Fibroblast of skin of abdomen (primary cell): Measurements from ENCODE around the gene TTC34.
"Not testable (repeated sequence)": the region's sequence is repeated elsewhere in the genome, so short reads cannot be mapped to it uniquely, and the experiment has no call there.

Experiments
- DNase-seq: peaks from one replicate; pipeline ENCODE4 v3.0.0-alpha.2; 2013

Gene TTC34

DNA sequence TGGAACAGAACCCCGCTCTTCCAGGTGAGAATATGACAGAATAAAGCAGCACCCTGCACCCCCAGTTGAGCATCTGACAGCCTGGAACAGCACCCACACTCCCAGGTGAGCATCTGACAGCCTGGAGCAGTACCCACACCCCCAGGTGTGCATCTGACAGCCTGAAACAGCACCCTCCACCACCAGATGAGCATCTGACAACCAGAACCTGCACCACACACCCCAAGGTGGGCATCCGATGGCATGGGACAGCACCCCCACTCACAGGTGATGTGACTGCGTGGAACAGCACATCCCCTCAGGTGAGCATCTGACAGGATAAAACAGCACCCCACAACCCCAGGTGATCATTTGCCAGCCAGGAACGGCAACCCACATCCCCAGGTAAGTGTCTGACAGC is 26.2 kb downstream of the TTC34 start:
- not testable (repeated sequence) for DNase-seq

DNA sequence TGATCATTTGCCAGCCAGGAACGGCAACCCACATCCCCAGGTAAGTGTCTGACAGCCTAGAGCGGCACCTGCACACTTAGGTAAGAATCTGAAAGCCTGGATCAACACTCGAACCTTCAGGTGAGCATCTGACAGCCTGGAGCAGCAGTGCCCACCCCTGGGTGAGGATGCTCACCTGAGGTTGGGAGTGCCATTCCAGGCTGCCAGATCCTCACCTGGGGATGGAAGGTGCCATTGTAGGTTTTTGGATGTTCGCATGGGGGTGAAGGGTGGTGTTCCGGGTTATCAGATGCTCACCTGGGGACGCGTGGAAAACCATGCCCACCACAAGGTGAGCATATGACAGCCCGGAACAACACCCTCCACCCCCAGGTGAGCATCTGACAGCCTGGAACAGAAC is 33.4 kb downstream of the TTC34 start:
- DNase-seq: not testable (repeated sequence)

DNA sequence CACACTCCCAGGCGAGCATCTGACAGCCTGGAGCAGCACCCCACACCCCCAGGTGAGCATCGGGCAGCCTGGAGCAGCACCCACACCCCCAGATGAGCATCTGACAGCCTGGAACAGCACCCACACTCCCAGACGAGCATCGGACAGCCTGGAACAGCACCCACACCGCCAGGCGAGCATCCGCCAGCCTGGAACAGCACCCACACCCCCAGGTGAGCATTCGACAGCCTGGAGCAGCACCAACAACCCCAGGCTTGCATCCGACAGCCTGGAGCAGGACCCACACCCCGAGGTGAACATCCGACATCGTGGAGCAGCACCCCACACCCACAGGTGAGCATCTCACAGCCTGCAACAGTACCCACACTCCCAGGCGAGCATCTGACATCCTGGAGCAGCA is 42.1 kb downstream of the TTC34 start:
- DNase-seq: not testable (repeated sequence)

DNA sequence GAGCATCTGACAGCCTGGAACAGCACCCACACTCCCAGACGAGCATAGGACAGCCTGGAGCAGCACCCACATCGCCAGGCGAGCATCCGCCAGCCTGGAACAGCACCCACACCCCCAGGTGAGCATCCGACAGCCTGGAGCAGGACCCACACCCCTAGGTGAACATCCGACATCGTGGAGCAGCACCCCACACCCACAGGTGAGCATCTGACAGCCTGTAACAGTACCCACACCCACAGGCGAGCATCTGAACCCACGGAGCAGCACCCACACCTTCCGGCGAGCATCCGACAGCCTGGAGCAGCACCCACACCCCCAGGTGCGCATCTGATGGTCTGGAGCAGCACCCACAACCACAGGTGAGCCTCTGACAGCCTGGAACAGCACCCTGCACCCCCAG is 44.0 kb downstream of the TTC34 start:
- not testable (repeated sequence) for DNase-seq

DNA sequence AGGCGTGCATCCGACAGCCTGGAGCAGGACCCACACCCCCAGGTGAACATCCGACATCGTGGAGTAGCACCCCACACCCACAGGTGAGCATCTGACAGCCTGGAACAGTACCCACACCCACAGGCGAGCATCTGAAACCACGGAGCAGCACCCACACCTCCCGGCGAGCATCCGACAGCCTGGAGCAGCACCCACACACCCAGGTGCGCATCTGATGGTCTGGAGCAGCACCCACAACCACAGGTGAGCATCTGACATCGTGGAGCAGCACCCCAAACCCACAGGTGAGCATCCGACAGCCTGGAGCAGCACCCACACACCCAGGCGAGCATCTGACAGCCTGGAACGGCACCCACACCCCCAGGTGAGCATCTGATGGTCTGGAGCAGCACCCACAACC is 46.1 kb downstream of the TTC34 start:
- DNase-seq: not testable (repeated sequence)

DNA sequence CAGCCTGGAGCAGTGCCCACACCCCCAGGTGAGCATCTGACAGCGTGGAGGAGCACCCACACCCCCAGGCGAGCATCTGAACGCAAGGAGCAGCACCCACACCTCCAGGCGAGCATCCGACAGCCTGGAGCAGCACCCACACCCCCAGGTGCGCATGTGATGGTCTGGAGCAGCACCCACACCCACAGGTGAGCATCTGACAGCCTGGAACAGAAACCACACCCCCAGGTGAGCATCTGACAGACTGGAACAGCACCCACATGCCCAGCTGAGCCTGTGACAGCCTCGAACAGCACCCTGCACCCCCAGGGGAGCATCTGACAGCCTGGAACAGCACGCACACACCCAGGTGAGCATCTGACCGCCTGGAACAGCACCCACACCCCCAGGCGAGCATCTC is 46.9 kb downstream of the TTC34 start:
- not testable (repeated sequence) for DNase-seq

DNA sequence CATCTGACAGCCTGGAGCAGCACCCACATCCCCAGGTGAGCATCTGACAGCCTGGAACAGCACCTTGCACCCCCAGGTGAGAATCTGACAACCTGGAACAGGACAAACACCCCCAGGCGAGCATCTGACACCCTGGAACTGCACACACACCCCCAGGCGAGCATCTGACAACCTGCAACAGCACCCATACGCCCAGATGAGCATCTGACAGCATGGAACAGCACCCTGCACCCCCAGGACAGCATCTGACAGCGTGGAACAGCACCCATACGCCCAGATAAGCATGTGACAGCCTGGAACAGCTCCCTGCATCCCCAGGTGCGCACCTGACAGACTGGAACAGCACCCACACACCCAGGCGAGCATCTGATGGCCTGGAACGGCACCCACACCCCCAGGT is 49.0 kb downstream of the TTC34 start:
- not testable (repeated sequence) for DNase-seq

DNA sequence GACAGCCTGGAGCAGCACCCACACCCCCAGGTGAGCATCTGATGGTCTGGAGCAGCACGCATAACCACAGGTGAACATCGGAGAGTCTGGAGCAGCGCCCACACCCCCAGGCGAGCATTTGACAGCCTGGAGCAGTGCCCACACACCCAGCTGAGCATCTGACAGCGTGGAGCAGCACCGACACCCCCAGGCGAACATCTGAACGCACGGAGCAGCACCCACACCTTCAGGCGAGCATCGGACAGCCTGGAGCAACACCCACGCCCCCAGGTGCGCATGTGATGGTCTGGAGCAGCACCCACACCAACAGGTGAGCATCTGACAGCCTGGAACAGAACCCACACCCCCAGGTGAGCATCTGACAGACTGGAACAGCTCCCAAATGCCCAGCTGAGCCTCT is 49.6 kb downstream of the TTC34 start:
- not testable (repeated sequence) for DNase-seq

DNA sequence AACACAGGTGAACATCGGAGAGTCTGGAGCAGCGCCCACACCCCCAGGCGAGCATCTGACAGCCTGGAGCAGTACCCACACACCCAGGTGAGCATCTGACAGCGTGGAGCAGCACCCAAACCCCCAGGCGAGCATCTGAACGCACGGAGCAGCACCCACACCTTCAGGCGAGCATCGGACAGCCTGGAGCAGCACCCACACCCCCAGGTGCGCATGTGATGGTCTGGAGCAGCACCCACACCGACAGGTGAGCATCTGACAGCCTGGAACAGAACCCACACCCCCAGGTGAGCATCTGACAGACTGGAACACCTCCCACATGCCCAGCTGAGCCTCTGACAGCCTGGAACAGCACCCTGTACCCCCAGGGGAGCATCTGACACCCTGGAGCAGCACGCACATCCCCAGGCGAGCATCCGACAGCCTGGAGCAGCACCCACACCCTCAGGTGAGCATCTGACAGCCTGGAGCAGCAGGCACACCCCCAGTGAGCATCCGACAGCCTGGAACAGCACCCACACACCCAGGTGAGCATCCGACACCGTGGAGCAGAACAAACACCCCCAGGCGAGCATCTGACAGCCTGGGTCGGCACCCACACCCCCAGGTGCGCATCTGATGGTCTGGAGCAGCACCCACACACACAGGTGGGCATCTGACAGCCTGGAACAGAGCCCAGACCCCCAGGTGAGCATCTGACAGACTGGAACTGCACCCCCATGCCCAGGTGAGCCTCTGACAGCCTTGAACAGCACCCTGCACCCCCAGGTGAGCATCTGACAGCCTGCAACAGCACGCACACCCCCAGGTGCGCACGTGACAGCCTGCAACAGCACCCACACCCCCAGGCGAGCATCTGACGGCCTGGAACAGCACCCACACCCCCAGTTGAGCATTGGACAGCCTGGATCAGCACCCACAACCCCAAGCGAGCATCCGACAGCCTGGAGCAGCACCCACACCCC is 50.4 kb downstream of the TTC34 start:
- not testable (repeated sequence) for DNase-seq

DNA sequence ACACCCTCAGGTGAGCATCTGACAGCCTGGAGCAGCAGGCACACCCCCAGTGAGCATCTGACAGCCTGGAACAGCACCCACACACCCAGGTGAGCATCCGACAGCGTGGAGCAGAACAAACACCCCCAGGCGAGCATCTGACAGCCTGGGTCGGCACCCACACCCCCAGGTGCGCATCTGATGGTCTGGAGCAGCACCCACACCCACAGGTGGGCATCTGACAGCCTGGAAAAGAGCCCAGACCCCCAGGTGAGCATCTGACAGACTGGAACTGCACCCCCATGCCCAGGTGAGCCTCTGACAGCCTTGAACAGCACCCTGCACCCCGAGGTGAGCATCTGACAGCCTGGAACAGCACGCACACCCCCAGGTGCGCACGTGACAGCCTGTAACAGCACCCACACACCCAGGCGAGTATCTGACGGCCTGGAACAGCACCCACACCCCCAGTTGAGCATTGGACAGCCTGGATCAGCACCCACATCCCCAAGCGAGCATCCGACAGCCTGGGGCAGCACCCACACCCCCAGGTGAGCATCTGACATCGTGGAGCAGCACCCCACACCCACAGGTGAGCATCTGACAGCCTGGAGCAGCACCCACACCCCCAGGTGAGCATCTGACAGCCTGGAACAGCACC is 51.3 kb downstream of the TTC34 start:
- not testable (repeated sequence) for DNase-seq

DNA sequence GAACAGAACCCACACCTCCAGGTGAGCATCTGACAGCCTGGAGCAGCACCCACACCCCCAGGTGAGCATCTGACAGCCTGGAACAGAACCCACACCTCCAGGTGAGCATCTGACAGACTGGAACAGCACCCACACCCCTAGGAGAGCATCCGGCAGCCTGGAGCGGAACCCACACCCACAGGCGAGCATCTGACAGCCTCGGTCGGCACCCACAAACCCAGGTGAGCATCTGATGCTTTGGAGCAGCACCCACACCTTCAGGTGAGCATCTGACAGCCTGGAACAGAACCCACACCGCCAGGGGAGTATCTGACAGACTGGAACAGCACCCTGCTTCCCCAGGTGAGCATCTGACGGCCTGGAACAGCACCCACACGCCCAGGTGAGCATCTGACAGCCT is 52.9 kb downstream of the TTC34 start:
- DNase-seq: not testable (repeated sequence)

DNA sequence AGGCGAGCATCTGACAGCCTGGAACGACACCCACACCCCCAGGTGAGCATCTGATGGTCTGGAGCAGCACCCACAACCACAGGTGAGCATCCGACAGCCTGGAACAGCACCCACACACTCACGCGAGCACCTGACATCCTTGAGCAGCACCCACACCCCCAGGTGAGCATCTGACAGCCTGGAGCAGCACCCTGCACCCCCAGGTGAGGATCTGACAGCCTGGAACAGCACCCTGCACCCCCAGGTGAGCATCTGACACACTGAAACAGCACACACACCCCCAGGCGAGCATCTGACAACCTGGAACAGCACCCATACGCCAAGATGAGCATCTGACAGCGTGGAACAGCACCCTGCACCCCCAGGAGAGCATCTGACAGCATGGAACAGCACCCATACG is 106.7 kb downstream of the TTC34 start:
- not testable (repeated sequence) for DNase-seq

DNA sequence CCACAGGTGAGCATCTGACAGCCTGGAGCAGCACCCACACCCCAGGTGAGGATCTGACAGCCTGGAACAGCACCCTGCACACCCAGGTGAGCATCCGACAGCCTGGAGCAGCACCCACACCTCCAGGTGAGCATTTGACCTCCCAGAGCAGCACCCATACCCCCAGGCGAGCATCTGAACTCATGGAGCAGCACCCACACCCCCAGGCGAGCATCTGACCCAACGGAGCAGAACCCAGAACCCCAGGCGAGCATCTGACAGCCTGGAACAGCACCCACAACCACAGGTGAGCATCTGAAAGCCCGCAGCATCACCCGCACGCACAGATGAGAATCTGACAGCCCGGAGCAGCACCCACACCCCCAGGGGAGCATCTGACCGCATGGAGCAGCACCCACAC is 111.3 kb downstream of the TTC34 start:
- DNase-seq: not testable (repeated sequence)

DNA sequence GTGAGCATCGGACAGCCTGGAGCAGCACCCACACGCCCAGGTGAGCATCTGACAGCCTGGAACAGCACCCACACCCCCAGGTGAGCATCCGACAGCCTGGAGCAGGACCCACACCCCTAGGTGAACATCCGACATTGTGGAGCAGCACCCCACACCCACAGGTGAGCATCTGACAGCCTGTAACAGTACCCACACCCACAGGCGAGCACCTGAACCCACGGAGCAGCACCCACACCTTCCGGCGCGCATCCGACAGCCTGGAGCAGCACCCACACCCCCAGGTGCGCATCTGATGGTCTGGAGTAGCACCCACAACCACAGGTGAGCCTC is 113.2 kb downstream of the TTC34 start:
- DNase-seq: not testable (repeated sequence)

DNA sequence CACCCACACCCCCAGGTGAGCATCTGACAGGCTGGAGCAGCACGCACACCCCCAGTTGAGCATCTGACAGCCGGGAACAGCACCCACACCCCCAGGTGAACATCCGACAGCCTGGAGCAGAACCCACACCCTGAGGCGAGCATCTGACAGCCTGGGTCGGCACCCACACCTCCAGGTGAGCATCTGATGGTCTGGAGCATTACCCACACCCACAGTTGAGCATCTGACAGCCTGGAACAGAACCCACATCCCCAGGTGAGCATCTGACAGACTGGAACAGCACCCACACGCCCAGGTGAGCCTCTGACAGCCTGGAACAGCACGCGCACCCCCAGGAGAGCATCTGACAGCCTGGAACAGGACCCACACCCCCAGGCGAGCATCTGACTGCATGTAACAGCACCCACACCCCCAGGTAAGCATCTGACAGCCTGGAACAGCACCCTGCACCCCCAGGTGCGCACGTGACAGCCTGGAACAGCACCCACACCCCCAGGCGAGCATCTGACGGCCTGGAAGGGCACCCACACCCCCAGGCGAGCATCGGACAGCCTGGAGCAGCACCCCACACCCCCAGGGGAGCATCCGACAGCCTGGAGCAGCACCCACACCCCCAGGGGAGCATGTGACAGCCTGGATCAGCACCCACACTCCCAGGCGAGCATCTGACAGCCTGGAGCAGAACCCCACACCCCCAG is 113.7 kb downstream of the TTC34 start:
- not testable (repeated sequence) for DNase-seq

DNA sequence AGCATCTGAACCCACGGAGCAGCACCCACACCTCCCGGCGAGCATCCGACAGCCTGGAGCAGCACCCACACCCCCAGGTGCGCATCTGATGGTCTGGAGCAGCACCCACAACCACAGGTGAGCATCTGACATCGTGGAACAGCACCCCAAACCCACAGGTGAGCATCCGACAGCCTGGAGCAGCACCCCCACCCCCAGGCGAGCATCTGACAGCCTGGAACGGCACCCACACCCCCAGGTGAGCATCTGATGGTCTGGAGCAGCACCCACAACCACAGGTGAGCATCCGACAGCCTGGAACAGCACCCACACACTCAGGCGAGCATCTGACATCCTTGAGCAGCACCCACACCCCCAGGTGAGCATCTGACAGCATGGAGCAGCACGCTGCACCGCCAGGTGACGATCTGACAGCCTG is 114.3 kb downstream of the TTC34 start:
- DNase-seq: not testable (repeated sequence)

DNA sequence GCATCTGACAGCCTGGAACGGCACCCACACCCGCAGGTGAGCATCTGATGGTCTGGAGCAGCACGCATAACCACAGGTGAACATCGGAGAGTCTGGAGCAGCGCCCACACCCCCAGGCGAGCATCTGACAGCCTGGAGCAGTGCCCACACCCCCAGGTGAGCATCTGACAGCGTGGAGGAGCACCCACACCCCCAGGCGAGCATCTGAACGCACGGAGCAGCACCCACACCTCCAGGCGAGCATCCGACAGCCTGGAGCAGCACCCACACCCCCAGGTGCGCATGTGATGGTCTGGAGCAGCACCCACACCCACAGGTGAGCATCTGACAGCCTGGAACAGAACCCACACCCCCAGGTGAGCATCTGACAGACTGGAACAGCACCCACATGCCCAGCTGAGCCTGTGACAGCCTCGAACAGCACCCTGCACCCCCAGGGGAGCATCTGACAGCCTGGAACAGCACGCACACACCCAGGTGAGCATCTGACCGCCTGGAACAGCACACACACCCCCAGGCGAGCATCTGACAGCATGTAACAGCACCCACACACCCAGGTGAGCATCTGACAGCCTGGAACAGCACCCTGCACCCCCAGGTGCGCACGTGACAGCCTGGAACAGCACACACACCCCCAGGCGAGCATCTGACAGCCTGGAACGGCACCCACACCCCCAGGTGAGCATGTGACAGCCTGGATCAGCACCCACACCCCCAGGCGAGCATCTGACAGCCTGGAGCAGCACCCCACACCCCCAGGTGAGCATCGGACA is 115.2 kb downstream of the TTC34 start:
- not testable (repeated sequence) for DNase-seq

DNA sequence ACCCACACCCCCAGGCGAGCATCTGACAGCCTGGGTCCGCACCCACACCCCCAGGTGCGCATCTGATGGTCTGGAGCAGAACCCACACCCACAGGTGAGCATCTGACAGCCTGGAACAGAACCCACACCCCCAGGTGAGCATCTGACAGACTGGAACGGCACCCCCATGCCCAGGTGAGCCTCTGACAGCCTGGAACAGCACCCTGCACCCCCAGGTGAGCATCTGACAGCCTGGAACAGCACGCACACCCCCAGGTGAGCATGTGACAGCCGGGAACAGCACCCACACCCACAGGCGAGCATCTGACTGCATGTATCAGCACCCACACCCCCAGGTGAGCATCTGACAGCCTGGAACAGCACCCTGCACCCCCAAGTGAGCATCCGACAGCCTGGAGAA is 115.8 kb downstream of the TTC34 start:
- DNase-seq: not testable (repeated sequence)

DNA sequence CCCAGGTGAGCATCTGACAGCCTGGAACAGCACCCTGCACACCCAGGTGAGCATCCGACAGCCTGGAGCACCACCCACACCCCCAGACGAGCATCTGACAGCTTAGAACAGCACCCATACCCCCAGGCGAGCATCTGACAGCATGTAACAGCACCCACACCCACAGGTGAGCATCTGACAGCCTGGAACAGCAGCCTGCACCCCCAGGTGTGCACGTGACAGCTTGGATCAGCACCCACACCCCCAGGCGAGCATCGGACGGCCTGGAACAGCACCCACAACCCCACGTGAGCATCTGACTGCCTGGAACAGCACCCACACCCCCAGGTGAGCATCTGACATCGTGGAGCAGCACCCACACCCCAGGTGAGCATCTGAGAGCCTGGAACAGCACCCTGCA is 116.6 kb downstream of the TTC34 start:
- DNase-seq: not testable (repeated sequence)

DNA sequence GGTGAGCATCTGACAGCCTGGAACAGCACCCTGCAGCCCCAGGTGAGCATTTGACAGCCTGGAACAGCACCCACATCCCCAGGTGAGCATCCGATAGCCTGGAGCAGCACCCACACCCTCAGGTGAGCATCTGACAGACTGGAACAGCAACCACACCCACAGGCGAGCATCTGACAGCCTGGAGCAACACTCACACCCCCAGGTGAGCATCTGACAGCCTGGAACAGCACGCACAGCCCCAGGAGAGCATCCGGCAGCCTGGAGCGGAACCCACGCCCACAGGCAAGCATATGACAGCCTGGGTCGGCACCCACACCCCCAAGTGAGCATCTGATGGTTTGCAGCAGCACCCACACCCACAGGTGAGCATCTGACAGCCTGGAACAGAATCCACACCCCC is 117.5 kb downstream of the TTC34 start:
- DNase-seq: not testable (repeated sequence)

DNA sequence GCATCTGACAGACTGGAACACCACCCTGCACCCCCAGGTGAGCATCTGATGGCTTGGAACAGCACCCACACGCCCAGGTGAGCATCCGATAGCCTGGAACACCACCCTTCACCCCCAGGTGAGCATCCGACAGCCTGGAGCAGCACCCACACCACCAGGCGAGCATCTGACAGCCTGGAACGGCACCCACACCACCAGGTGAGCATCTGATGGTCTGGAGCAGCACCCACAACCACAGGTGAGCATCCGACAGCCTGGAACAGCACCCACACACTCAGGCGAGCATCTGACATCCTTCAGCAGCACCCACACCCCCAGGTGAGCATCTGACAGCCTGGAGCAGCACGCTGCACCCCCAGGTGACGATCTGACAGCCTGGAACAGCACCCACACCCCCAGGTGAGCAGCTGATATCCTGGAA is 118.2 kb downstream of the TTC34 start:
- not testable (repeated sequence) for DNase-seq

DNA sequence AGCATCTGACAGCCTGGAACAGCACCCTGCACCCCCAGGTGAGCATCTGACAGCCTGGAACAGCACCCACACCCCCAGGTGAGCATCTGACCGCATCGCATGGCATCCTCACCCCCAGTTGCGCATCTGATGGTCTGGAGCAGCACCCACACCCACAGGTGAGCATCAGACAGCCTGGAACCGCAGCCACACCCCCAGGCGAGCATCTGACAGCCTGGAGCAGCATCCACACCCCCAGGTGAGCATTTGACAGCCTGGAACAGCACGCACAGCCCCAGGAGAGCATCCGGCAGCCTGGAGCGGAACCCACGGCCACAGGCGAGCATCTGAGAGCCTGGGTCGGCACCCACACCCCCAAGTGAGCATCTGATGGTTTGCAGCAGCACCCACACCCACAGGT is 118.6 kb downstream of the TTC34 start:
- not testable (repeated sequence) for DNase-seq
